GM12801 (cell line): ENCODE results near the gene MYL12B.

Experiments used
- CTCF ChIP-seq: IDR thresholded peaks from one replicate; pipeline ENCODE4 v1.5.1; 2011; ENCODE audit warnings: control low read depth; ENCODE audit not compliant: insufficient read length; ENCODE audit errors: extremely low read depth

Gene MYL12B

GRCh38 chr18:3238742-3239141 lies 23.2 kb upstream of the MYL12B start:
- TF ChIP-seq CTCF = no peak

- TF ChIP-seq CTCF = no peak
These were observed 16.8 kb upstream of the MYL12B start for GRCh38 chr18:3245185-3245564.

DNA sequence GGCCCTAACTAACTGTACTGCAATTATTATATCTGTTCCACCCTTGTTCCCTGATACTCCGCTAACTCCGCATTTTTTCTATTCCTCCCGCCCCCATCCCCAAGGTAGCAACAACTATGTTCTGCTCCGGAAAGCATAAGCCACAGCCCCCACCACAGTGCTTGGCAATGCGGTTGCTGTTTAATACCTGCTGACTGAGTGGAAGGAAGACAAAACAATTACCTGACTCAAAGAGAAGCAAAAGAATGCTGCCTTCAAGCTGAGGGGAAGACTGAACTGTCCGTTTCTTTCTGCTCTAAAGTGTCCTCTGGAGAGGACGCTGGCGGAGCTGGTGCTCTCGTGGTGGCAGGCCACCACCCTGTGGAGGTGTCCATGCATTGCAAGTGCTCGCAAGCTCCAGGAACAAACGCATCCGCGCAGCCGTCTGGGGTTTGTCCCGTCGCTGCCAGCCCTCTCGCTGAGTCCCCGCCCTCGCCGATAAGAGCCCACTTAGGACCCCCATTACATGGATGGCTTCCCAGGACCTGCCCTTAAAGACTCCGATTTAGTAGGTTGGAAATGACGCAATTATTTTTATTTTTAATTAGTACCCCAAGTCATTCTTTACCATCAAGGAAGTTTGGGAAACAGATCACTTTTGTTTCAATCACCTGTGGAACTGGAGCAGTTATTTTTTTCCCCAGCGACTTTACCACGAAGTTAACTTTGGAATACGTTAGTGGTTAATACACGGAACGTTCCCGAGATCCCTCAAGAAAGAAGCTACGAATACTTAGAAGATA lies 15.9 kb upstream of the MYL12B start:
- TF ChIP-seq CTCF = peak; percentile 77

- TF ChIP-seq CTCF = no peak
These were observed 15.2 kb upstream of the MYL12B start for GRCh38 chr18:3246635-3247239.

GRCh38 chr18:3247240-3248061 lies 14.5 kb upstream of the MYL12B start, which contains the start of gene MYL12A:
TSS of gene MYL12A (plus strand) at chr18:3247801. CDS start at chr18:3253248, 5,447 bp downstream.
- TF ChIP-seq CTCF = no peak

GRCh38 chr18:3248062-3248657 lies 13.8 kb upstream of the MYL12B start:
- no peak for TF ChIP-seq CTCF
